ENCODE measurements around the gene MIPOL1.

MIPOL1 gene

GRCh38 chr14:37601865-37602264 is 404.1 kb downstream of the MIPOL1 start:
- no peak for DNase-seq
